Stimulated activated CD8-positive, alpha-beta memory T cell treated with anti-CD3 and anti-CD28 coated beads, Interleukin-4, amount 100 ng/mL, for 1 hour (primary cell): Measurements from ENCODE around the gene GLUL.
"Not testable (repeated sequence)": the region's sequence is repeated elsewhere in the genome, so short reads cannot be mapped to it uniquely, and the experiment has no call there.

Source experiments
- DNase-seq, 2 donors: peaks; one replicate each; pipeline ENCODE4 v3.0.0-alpha.2; 2020; ENCODE audit warnings: low read depth in 2 of 2, low spot score in 1 of 2

Gene GLUL

GRCh38 chr1:182368358-182368757, 23.2 kb downstream of the GLUL start:
- no peak for DNase-seq

GRCh38 chr1:182367926-182368325, 23.7 kb downstream of the GLUL start:
- no peak for DNase-seq

- DNase-seq, result no peak
Observed at GRCh38 chr1:182366596-182366995, 25.0 kb downstream of the GLUL start.

- DNase-seq, result no peak
Observed at GRCh38 chr1:182359645-182360044, 31.9 kb downstream of the GLUL start.

- no peak for DNase-seq
Observed at GRCh38 chr1:182357913-182358312, 33.7 kb downstream of the GLUL start.

GRCh38 chr1:182357171-182357570, 34.4 kb downstream of the GLUL start:
- DNase-seq, result no peak

- no peak for DNase-seq
Observed at GRCh38 chr1:182355723-182356098, 35.9 kb downstream of the GLUL start.

GRCh38 chr1:182351790-182352364, 39.7 kb downstream of the GLUL start:
- DNase-seq, result no peak

- no peak for DNase-seq
Observed at GRCh38 chr1:182350839-182351238, 40.8 kb downstream of the GLUL start.

- no peak for DNase-seq
Observed at GRCh38 chr1:182348961-182349747, 42.4 kb downstream of the GLUL start.

GRCh38 chr1:182347019-182347418, 44.6 kb downstream of the GLUL start:
- no peak for DNase-seq

- no peak for DNase-seq
Observed at GRCh38 chr1:182340233-182341058, 51.1 kb downstream of the GLUL start.

- no peak for DNase-seq
Observed at GRCh38 chr1:182339684-182340083, 51.9 kb downstream of the GLUL start.

- DNase-seq, result no peak
Observed at GRCh38 chr1:182338806-182339370, 52.7 kb downstream of the GLUL start.

- DNase-seq, result no peak
Observed at GRCh38 chr1:182337736-182338571, 53.6 kb downstream of the GLUL start.

GRCh38 chr1:182335771-182336566, 55.6 kb downstream of the GLUL start:
- DNase-seq, result no peak

GRCh38 chr1:182333071-182333571, 58.5 kb downstream of the GLUL start:
- DNase-seq, result not testable (repeated sequence)

GRCh38 chr1:182332261-182333060, 59.1 kb downstream of the GLUL start:
- no peak for DNase-seq
